H1 (cell line): Measurements from ENCODE around the gene SLC7A10. TPM values are rescaled to one million over a fixed set of nuclear protein-coding genes. Genes with fewer than 3 reads are reported as not detected.

ENCODE experiments used
- CTBP2 ChIP-seq: IDR thresholded peaks from 2 replicates; pipeline ENCODE4 v1.7.0; 2011; ENCODE audit warnings: borderline replicate concordance, mild to moderate bottlenecking, moderate library complexity, mixed read lengths, low read length; ENCODE audit not compliant: insufficient read depth, insufficient read length
- SP2 ChIP-seq: IDR thresholded peaks from 2 replicates; pipeline ENCODE4 v1.6.1; 2012; ENCODE audit warnings: mild to moderate bottlenecking, low read length, inconsistent platforms
- ZNF274 ChIP-seq: IDR thresholded peaks from 2 replicates; pipeline ENCODE4 v1.7.0; 2012; ENCODE audit warnings: low read length, borderline replicate concordance; ENCODE audit errors: extremely low read depth
- polyA plus RNA-seq, 7 experiments: library from polyadenylated mRNA; depleted of rRNA in 3 of 7; stranded (reverse) in 5 of 7; unstranded in 2 of 7; fragments of >200 nt in 5 of 7; fragments of 200-250 nt in 2 of 7; gene quantifications; 1 replicate in 5 of 7; 2 replicates in 1 of 7; 4 replicates in 1 of 7; pipeline versions ENCODE4 v1.2.1 to v1.2.3, GENCODE V29; 2011 to 2013; ENCODE audit warnings: missing spikeins in 2 of 7, mixed read lengths in 2 of 7
- total RNA-seq: library from RNA; stranded (reverse); fragmentation: NEBNext Ultra II Directional; extraction: Animal tissue kit (Norgen Biotek cat#: 25700); gene quantifications from 2 replicates; pipeline ENCODE4 v1.2.1, GENCODE V29; 2021

SLC7A10 gene
- total and polyA plus RNA-seq, 2 of the 8 experiments (the other 6 are each of a cell fraction or from before 2014, with no cell fraction given), result 3.7 to 7.1 TPM

- TF ChIP-seq CTBP2 (no peak), SP2 (no peak), ZNF274 (no peak)
Measured at GRCh38 chr19:33161201-33161600, 64.4 kb downstream of the SLC7A10 start (continued).
